Right cardiac atrium (tissue), 5 donors: ENCODE data around the gene NT5C. TPM values are rescaled to one million over a fixed set of nuclear protein-coding genes. Genes with fewer than 3 reads are reported as not detected.
"Not testable (repeated sequence)": the region's sequence is repeated elsewhere in the genome, so short reads cannot be mapped to it uniquely, and the experiment has no call there.

Source experiments
- ATAC-seq, 2 donors: fragments of 200-7000 bp; cut with Tn5 transposase; one replicate each; pipeline versions ENCODE4 v1.8.0 to v1.9.1; 2020; ENCODE audit warnings: moderate library complexity in 2 of 2, mild to moderate bottlenecking in 1 of 2
- DNase-seq, 3 donors: peaks; one replicate each; pipeline ENCODE4 v3.0.0-alpha.2; 2020
- H3K27ac ChIP-seq: one replicate; pipeline ENCODE4 v1.5.1; 2013; ENCODE audit warnings: mild to moderate bottlenecking, low read length, control low read depth, moderate library complexity
- H3K27me3 ChIP-seq: one replicate; pipeline ENCODE4 v1.6.1; 2013; ENCODE audit not compliant: control insufficient read depth, insufficient read depth
- H3K4me1 ChIP-seq: one replicate; pipeline ENCODE4 v1.6.1; 2013; ENCODE audit warnings: low read length; ENCODE audit not compliant: control insufficient read depth, insufficient read depth
- H3K4me3 ChIP-seq: one replicate; pipeline ENCODE4 v1.5.1; 2013; ENCODE audit warnings: low read length, control low read depth
- H3K9me3 ChIP-seq: one replicate; pipeline ENCODE4 v1.6.1; 2013; ENCODE audit warnings: low read length; ENCODE audit not compliant: control insufficient read depth
- WGBS: extraction: QIAGEN DNeasy Blood & Tissue Kit; methylation state at CpG from one replicate; pipeline ENCODE4 v1.1.7; 2013; 5-methylcytosine and 5-hydroxymethylcytosine counted together
- intact Hi-C, 4 donors: fragments of 100-400 bp; cut with DNase I; formaldehyde crosslinking; loops; one replicate each; pipeline versions ENCODE4 v1.11.0 to v1.14.0; 2022 to 2023
- polyA plus RNA-seq: library from polyadenylated mRNA; stranded (reverse); fragments of 200-250 nt; gene quantifications from one replicate; pipeline ENCODE4 v1.2.3, GENCODE V29; 2013
- total RNA-seq, 4 donors: library from RNA; stranded (reverse); fragmentation: NEBNext Ultra II Directional; extraction: Animal tissue kit (Norgen Biotek cat#: 25700); gene quantifications; one replicate each; pipeline ENCODE4 v1.2.1, GENCODE V29; 2021
- donor health status: healthy with polysubstance abuse.
- donor health status: DM: no; HTN: yes; CAD: no.
- donor health status: DM: no; HTN: no; CAD: no.
- donor health status: DM: no; HTN: yes; CAD: no; lungs with severe emphysema.
- donor health status: DM: yes; HTN: yes; CAD: no.

NT5C gene
- total and polyA plus RNA-seq, 5 donors: 29.1 to 37.5 (median 35.0) TPM

DNA sequence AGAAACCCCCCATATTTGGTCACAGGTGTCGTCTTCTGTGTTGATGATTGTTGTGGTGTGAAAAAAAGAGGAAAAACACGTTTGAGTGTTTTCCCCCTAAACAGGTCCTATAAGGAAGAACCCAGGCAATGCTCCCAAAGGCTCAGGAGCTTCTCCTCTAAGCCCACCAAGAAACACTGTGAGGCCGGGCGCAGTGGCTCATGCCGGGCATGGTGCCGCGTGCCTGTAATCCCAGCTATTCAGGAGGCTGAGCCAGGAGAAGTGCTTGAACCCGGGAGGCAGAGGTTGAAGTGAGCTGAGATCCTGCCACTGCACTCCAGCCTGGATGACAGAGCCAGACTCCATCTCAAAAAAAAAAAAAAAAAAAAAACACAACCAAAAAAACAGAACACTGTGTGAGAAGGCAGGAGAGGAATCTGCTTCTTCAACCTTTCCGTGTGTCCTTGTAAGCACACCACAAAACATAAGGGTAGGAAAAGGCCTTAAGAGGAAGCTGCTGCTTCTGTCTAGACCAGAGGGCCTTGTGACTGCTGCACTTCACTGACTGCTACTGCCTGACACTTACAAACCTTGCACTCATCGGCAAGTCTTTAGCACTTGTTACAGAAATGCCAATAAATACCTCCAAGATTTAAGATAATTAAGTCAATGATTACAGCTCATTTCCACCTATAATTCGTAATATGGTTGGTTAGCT, 13.4 kb upstream of the NT5C start:
- H3K4me1 ChIP-seq: no peaks in the 10 kb centered on the region
- no peak for DNase-seq
- ATAC-seq: no peak
- no peak overlapping the region for H3K27ac ChIP-seq
- WGBS: 90% methylated on average over 11 of the region's 11 CpGs
- H3K4me3 ChIP-seq: no peak overlapping the region
- intact Hi-C loops: no loop called here
- no peaks in the 10 kb centered on the region for H3K27me3 ChIP-seq
- H3K9me3 ChIP-seq: no peaks in the 10 kb centered on the region

DNA sequence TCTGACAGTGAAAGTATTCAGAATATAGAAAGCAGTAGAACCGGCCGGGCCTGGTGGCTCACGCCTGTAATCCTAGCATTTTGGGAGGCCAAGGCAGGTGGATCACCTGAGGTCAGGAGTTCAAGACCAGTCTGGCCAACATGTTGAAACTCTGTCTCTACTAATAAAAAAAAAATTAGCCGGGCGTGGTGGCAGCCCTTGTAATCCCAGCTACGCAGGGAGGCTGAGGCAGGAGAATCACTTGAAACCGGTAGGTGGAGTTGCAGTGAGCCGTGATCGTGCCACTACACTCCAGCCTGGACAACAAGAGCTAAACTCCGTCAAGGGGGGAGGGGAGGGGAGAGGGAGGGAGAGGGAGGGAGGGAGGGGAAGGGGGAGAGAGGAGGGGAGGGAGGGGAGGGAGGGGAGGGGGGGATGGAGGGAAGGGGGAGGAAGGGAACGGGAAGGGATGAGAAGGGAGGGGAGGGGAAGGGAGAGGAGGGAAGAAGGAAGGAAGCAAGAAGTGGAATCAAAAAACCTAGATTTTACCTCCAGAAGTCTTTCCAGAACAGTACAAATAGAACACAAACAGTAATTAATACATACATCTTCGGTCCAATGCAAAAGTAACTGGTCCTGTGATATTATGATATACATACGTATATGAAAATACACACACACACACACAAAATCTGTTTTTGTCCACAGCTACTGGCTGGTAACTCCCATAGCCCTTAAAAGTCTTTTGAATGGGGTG, 10.9 kb upstream of the NT5C start:
- intact Hi-C loops: no loop called here
- WGBS: 89% methylated on average over 13 of the region's 13 CpGs

DNA sequence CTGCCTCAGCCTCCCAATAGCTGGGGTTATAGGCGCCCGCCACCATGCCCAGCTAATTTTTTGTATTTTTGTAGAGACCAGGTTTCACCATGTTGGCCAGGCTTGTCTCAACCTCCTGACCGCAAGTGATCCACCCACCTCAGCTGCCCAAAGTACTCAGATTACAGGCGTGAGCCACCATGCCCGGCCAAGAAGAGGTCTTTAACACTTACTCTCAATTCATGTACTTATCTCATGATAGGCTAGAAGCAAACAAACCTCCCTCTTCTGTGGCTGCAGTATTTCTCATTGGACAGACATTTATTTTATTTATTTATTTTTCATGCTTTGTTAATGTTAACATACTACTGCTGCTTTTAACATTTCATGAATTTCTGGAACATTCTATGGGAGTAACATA, 7.0 kb upstream of the NT5C start:
- Histone ChIP-seq H3K4me3 (no peak overlapping the region), H3K9me3 (no peaks in the 10 kb centered on the region), H3K27ac (no peak overlapping the region), H3K4me1 (no peaks in the 10 kb centered on the region), H3K27me3 (no peaks in the 10 kb centered on the region)
- intact Hi-C loops: no loop called here
- ATAC-seq (no peak), DNase-seq (no peak)
- WGBS: 95% methylated on average over 5 of the region's 5 CpGs

More for the DNA sequence above, 10.9 kb upstream of the NT5C start:
- DNase-seq (no peak), ATAC-seq (no peak)
- Histone ChIP-seq H3K4me3 (no peak overlapping the region), H3K27me3 (no peaks in the 10 kb centered on the region), H3K27ac (no peak overlapping the region), H3K9me3 (no peaks in the 10 kb centered on the region), H3K4me1 (no peaks in the 10 kb centered on the region)

DNA sequence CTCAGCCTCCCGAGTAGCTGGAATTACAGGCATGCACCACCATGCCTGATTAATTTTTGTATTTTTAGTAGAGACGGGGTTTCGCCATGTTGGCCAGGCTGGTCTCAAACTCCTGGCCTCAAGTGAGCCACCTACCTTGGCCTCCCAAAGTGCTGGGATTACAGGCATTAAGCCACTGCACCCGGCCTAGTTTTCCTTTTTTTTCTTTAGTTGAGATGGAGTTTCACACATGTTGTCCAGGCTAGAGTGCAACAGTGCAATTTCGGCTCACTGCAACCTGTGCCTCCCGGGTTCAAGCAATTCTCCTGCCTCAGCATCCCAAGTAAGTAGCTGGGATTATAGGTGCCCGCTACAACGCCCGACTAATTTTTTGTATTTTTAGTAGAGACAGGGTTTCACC, 6.2 kb upstream of the NT5C start:
- WGBS: 95% methylated on average over 9 of the region's 9 CpGs
- ATAC-seq, H3K4me1 ChIP-seq, H3K9me3 ChIP-seq, H3K27me3 ChIP-seq, DNase-seq, H3K27ac ChIP-seq, intact Hi-C loops, H3K4me3 ChIP-seq: not testable (repeated sequence)

DNA sequence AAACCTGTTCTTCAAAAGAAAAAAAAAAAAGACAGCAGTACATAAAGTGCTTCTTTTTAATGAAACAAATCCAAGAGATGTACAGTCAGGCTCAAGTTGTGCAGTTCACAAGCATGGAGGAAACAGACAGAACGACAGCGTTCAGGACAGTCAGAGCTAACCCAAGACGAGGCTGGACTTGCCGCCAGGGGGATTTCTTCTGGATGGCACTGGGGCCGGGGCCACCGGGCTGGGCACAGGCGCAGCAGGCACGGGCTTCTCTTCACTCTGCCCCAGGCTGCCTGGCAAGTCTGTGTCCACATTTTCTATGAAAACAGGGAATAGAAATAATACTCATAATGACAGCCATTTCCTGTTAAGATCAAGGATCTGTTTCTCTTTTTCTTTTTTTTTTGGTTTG, 4.4 kb upstream of the NT5C start:
- ATAC-seq: no peak
- no peaks in the 10 kb centered on the region for H3K27me3 ChIP-seq
- intact Hi-C loops: no loop called here
- no peak overlapping the region for H3K4me3 ChIP-seq
- no peaks in the 10 kb centered on the region for H3K4me1 ChIP-seq
- DNase-seq: no peak
- 87% methylated on average over 8 of the region's 8 CpGs for whole genome bisulfite sequencing
- H3K27ac ChIP-seq: no peak overlapping the region
- no peaks in the 10 kb centered on the region for H3K9me3 ChIP-seq

DNA sequence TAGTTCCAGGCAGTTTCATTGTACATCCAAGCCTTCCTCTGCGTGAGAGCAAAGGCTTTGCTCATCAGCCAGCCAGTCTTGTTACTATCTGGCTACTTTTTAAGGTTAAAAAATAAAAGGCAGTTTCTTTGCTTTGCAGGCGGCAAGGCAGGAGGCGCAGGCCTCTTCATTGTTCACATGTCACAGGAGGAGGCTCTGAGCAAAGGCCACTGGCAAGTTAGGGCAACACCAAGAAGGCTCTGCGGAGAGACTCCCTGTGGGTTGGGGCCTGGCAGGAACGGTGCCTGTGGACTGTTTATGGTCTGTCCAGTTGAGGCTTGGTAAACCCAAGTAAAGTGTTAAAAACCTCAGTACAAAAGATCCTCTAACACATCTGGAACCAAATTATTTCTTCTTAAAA, 3.9 kb upstream of the NT5C start:
- H3K4me1 ChIP-seq: no peaks in the 10 kb centered on the region
- ATAC-seq (no peak), DNase-seq (no peak)
- 85% methylated on average over 5 of the region's 5 CpGs for WGBS
- H3K27me3 ChIP-seq: no peaks in the 10 kb centered on the region
- no peak overlapping the region for H3K27ac ChIP-seq
- no peak overlapping the region for H3K4me3 ChIP-seq
- H3K9me3 ChIP-seq: no peaks in the 10 kb centered on the region
- intact Hi-C loops: no loop called here

DNA sequence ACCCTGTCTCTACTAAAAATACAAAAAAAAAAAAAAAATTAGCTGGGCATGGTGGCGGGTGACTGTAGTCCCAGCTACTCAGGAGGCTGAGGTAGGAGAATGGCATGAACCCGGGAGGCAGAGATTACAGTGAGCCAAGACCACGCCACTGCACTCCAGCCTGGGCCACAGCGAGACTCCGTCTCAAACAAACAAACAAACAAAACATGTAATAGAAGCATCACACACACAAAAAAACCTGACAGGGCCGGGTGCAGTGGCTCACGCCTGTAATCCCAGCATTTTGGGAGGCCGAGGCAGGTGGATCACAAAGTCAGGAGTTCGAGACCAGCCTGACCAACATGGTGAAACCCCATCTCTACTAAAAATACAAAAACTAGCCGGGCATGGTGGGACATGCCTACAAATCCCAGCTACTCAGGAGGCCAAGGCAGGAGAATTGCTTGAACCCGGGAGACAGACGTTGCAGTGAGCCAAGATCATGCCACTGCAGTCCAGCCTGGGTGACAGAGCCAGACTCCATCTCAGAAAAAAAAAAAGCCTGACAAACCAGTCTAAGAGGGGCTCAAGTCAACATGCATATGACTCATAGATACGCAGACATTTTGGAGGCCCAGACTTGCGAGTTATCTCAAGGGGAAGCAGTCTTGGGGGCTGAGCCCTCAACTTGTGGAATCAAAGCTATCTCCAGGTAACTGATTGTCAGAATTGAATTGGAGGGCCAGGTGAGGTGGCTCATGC, 2.2 kb upstream of the NT5C start:
- ATAC-seq, H3K4me1 ChIP-seq, H3K4me3 ChIP-seq, H3K27ac ChIP-seq, H3K9me3 ChIP-seq, H3K27me3 ChIP-seq, intact Hi-C loops, DNase-seq: not testable (repeated sequence)
- 89% methylated on average over 14 of the region's 14 CpGs for WGBS

DNA sequence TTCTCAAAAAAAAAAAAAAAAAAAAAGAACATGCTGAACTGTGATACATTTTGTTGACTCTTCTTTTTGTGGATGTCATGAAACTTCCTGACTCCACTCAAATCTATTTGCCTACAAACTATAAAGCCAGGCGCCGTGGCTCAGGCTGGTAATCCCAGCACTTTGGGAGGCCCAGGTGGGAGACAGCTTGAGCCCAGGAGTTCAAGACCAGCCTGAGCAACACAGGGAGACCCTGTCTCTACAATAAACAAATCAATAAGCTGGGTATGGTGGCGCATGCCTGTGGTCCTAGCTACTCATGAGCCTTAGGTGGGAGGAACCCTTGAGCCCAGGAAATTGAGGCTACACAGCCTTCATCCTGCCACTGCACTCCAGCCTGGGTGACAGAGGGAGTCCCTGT, 1.5 kb upstream of the NT5C start:
- Histone ChIP-seq H3K4me3 (no peak overlapping the region), H3K4me1 (no peaks in the 10 kb centered on the region), H3K9me3 (no peaks in the 10 kb centered on the region), H3K27ac (no peak overlapping the region), H3K27me3 (no peaks in the 10 kb centered on the region)
- ATAC-seq (no peak), DNase-seq (no peak)
- WGBS: 98% methylated on average over 3 of the region's 3 CpGs
- intact Hi-C loops: no loop called here

DNA sequence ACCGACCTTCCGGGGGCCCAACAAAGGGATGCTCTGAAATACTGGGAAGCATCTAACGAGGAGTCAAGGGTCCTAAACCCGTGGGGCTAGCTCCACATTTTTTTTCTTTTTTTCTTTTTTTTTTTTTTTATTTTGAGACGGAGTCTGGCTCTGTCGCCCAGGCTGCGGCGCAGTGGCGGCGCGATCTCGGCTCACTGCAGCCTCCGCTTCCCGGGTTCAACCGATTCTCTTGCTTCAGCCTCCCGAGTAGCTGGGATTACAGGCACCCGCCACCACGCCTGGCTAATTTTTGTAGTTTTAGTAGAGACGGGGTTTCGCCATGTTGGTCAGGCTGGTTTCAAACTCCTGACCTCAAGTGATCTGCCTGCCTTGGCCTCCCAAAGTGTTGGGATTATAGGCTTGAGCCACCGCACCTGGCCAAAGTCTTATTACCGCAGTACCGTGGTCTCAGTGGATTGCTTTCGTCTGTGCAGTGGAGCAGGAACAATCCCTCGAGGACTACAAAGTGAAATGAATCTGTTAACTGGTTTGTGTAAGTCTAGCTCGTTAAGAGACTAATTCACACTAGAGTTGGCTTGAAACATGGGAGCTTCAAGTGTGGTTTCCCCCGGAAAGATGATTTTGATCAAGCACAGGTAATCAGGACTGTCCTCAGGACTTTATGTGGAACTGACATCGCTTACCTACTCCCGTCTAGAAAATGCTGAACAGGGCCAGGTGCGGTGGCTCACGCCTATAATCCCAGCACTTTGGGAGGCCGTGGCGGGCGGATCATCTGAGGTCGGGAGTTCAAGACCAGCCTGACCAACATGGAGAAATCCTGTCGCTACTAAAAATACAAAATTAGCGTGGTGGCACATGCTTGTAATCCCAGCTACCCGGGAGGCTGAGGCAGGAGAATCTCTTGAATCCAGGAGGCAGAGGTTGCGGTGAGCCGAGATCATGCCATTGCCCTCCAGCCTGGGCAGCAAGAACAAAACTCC, 767 bp upstream of the NT5C start:
- peak overlapping the region; percentile 86 for H3K4me3 ChIP-seq
- ATAC-seq, H3K9me3 ChIP-seq, DNase-seq, H3K4me1 ChIP-seq, intact Hi-C loops, H3K27me3 ChIP-seq: not testable (repeated sequence)
- 82% methylated on average over 40 of the region's 40 CpGs for WGBS
- peak overlapping the region; percentile 65 for H3K27ac ChIP-seq

DNA sequence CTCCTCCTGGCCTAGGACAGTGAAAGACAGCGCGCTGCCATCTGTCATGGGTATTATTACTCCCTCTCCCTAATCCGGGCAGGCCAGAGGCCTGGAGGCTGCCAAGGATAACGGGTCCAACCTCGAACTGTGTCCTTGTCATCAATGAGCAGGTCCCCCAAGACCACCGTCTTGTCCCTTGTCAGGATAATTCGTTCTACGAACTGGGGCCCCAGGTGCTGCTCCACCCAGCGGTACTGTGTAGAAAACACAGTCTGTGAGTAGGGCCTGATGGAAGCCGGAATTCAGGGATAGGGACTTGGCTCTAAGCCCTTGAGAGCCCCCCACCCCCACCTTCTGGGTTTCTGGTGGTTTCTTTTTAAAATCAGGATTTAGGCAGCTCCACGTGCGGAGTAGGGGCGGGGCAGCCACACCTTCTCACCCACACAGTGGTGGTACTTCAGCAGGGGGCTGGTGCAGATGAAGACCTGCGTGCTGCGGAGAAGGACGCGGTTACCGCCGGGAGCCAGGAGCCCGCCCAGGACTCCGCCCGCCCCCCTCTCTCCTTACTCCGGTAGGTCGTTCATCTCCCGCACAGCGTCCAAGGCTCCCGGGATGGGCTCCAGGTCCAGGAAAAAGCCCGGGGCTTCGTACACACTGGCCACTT, 787 bp downstream of the NT5C start:
- intact Hi-C loops: no loop called here
- no peaks in the 10 kb centered on the region for H3K9me3 ChIP-seq
- DNase-seq (peak; percentile 44 to 79 (median 77)), ATAC-seq (peak; percentile 59 to 60)
- 16% methylated on average over 29 of the region's 29 CpGs for WGBS
- peak overlapping the region; percentile 65 for H3K27ac ChIP-seq
- peak overlapping the region; percentile 86 for H3K4me3 ChIP-seq
- H3K4me1 ChIP-seq: no peaks in the 10 kb centered on the region
- no peaks in the 10 kb centered on the region for H3K27me3 ChIP-seq
